K562 (cell line): ENCODE data around the gene ADK. TPM values are rescaled to one million over a fixed set of nuclear protein-coding genes. Genes with fewer than 3 reads are reported as not detected.

Experiments
- ATAC-seq: fragments of 200-7000 bp; cut with Tn5 transposase; 3 replicates; pipeline ENCODE4 v1.9.1; 2020; ENCODE audit warnings: moderate library complexity
- BruUV-seq: library from RNA; stranded (reverse); fragments of 400-500 nt; replicated peaks from 2 replicates; lab custom pipeline; 2021; lab: Mats Ljungman, UMichigan
- CTCF ChIA-PET: fragments of 300-600 bp; formaldehyde crosslinking; extraction: SDS; loops from one replicate; lab custom pipeline; 2021; ENCODE audit warnings: low intra/inter-chr PET ratio; lab: Yijun Ruan, JAX
- POLR2A ChIA-PET: fragments of 300-600, 350-650 bp; sonication (Branson Sonifier 250); formaldehyde crosslinking; extraction: SDS; loops from one replicate; lab custom pipeline; 2021; ENCODE audit warnings: antibody characterized with exemption, inconsistent platforms; lab: Yijun Ruan, JAX
- DNase-seq, 4 experiments: peaks; one replicate each; pipeline versions ENCODE4 v3.0.0 to v3.0.0-alpha.2; 2011 to 2018; ENCODE audit warnings: low spot score in 3 of 4, mixed read lengths in 3 of 4; ENCODE audit errors: extremely low read depth in 1 of 4
- FAIRE-seq: peaks from 2 replicates; lab custom pipeline; 2011; peaks lifted over from hg19 to GRCh38; lab: Jason Lieb, UNC
- H2AFZ ChIP-seq: 2 replicates; pipeline ENCODE4 v1.6.0; 2011; ENCODE audit warnings: low read depth, low read length, control low read depth, inconsistent platforms
- H3K27ac ChIP-seq: fragments of 200-600 bp; 3 replicates; pipeline ENCODE4 v1.8.0; 2011; ENCODE audit warnings: low read depth, mild to moderate bottlenecking, control low read depth, inconsistent platforms, low read length, moderate library complexity, mixed read lengths; ENCODE audit errors: extremely low read depth
- H3K27me3 ChIP-seq, 2 experiments: fragments of 300-600 bp in 1 of 2; 2 replicates in 1 of 2; 3 replicates in 1 of 2; pipeline versions ENCODE4 v1.6.0 to v1.8.0; 2011; ENCODE audit warnings: inconsistent platforms in 2 of 2, low read length in 2 of 2, mild to moderate bottlenecking in 1 of 2, mixed read lengths in 1 of 2, moderate library complexity in 1 of 2; ENCODE audit not compliant: control insufficient read depth in 2 of 2, insufficient read depth in 2 of 2
- H3K36me3 ChIP-seq: fragments of 300-600 bp; 3 replicates; pipeline ENCODE4 v1.8.0; 2011; ENCODE audit warnings: mild to moderate bottlenecking, low read length, inconsistent platforms; ENCODE audit not compliant: control insufficient read depth, insufficient read depth
- H3K4me1 ChIP-seq, 2 experiments: fragments of 200-600 bp in 1 of 2; replicated peaks in 1 of 2; 2 replicates in 1 of 2; 3 replicates in 1 of 2; pipeline versions ENCODE4 v1.5.1 to v1.8.0; 2011; ENCODE audit warnings: inconsistent platforms in 2 of 2, low read length in 2 of 2, mild to moderate bottlenecking in 1 of 2, mixed read lengths in 1 of 2, moderate library complexity in 1 of 2; ENCODE audit not compliant: control insufficient read depth in 2 of 2, insufficient read depth in 2 of 2
- H3K4me2 ChIP-seq: 2 replicates; pipeline ENCODE4 v1.6.1; 2011; ENCODE audit warnings: low read length, control low read depth, inconsistent platforms, mixed read lengths; ENCODE audit not compliant: insufficient read depth
- H3K4me3 ChIP-seq: fragments of 200-600 bp; sonication (generic), shearing (Covaris generic); 2 replicates; pipeline ENCODE4 v1.5.1; 2016; ENCODE audit warnings: control low read depth, inconsistent platforms
- H3K79me2 ChIP-seq: fragments of 200-600 bp; 3 replicates; pipeline ENCODE4 v1.8.0; 2011; ENCODE audit warnings: low read length, inconsistent platforms; ENCODE audit not compliant: control insufficient read depth, insufficient read depth
- H3K9ac ChIP-seq, 2 experiments: 2 replicates each; pipeline versions ENCODE4 v1.6.0 to v1.6.1; 2011; ENCODE audit warnings: low read depth in 2 of 2, low read length in 2 of 2, control low read depth in 1 of 2, inconsistent platforms in 1 of 2, mild to moderate bottlenecking in 1 of 2, mixed read lengths in 1 of 2; ENCODE audit not compliant: insufficient read depth in 1 of 2
- H3K9me1 ChIP-seq: one replicate; pipeline ENCODE4 v1.6.0; 2011; ENCODE audit warnings: inconsistent platforms, mild to moderate bottlenecking, low read length, moderate library complexity; ENCODE audit not compliant: control insufficient read depth, insufficient read depth
- H3K9me3 ChIP-seq: replicated peaks from 2 replicates; pipeline ENCODE4 v1.5.1; 2011; ENCODE audit warnings: low read depth, low read length, inconsistent platforms; ENCODE audit not compliant: control insufficient read depth, insufficient read depth
- H4K20me1 ChIP-seq: replicated peaks from 2 replicates; pipeline ENCODE4 v1.6.1; 2011; ENCODE audit warnings: low read length, inconsistent platforms, mixed read lengths; ENCODE audit not compliant: control insufficient read depth, insufficient read depth
- EZH2 ChIP-seq: IDR thresholded peaks from 2 replicates; pipeline ENCODE4 v1.6.1; 2012; ENCODE audit warnings: low read depth, mild to moderate bottlenecking, inconsistent platforms, low read length, borderline replicate concordance
- POLR2B ChIP-seq: fragments of 450-650 bp; IDR thresholded peaks from 2 replicates; pipeline ENCODE4 v1.6.1; 2018; ENCODE audit warnings: low read depth; ENCODE audit not compliant: partially characterized antibody
- TCF7 ChIP-seq: sonication (generic); IDR thresholded peaks from 2 replicates; pipeline ENCODE4 v1.6.1; 2016; ENCODE audit warnings: antibody characterized with exemption, borderline replicate concordance
- U2AF1 ChIP-seq: fragments of 200-400 bp; formaldehyde crosslinking; optimal IDR thresholded peaks from 2 replicates; pipeline ENCODE3; 2017; ENCODE audit warnings: mild to moderate bottlenecking, low read depth, low read length, moderate library complexity
- XRCC4 ChIP-seq: IDR thresholded peaks from one replicate; pipeline ENCODE4 v1.6.1; 2011; ENCODE audit not compliant: insufficient read depth, insufficient read length; ENCODE audit errors: extremely low read depth
- WGBS: fragments of 100-300 bp; shearing (Covaris generic); methylation state at CpG from one replicate; pipeline ENCODE4 v1.1.6; 2016; ENCODE audit warnings: low coverage, mixed read lengths; ENCODE audit not compliant: insufficient coverage; ENCODE audit errors: missing lambda C conversion rate; 5-methylcytosine and 5-hydroxymethylcytosine counted together
- in situ Hi-C: fragments of 300-500 bp; cut with MboI; formaldehyde crosslinking; loops from 4 replicates; pipeline ENCODE4 v1.15.0; 2018; ENCODE audit warnings: inconsistent platforms, mixed read lengths
- intact Hi-C: fragments of 100-400 bp; cut with micrococcal nuclease; formaldehyde crosslinking; loops from 2 replicates; pipeline ENCODE4 v1.14.2; 2022
- polyA plus RNA-seq, 8 experiments: library from polyadenylated mRNA; depleted of rRNA in 4 of 8; stranded (reverse) in 5 of 8; unstranded in 3 of 8; fragments of >200 nt; fragmentation: Nextera tagmentation in 2 of 8; fragmentation: Illumina TruSeq in 1 of 8; extraction: Ambion mirVana in 2 of 8; extraction: Trizol in 1 of 8; gene quantifications; 2 replicates each; pipeline versions ENCODE4 v1.2.1 to v1.2.3, GENCODE V29; 2011 to 2014; ENCODE audit warnings: inconsistent platforms in 1 of 8, missing spikeins in 1 of 8
- total RNA-seq, 7 experiments: library from RNA; depleted of rRNA in 6 of 7; stranded (reverse); fragments of >200 nt in 6 of 7; fragmentation: Illumina TruSeq in 2 of 7; extraction: Trizol in 2 of 7; gene quantifications; 2 replicates each; pipeline versions ENCODE4 v1.2.1 to v1.2.3, GENCODE V29; 2011 to 2021; ENCODE audit warnings: low replicate concordance in 1 of 7
- TF ChIP-seq, protein P1 (sequence below), 2 experiments: fragments of 450-650 bp in 1 of 2; sonication (generic) in 1 of 2; formaldehyde crosslinking; conservative IDR thresholded peaks; 2 replicates each; pipeline versions ENCODE4 v1.4.0 to v1.8.1; 2020 to 2022; ENCODE audit warnings: mild to moderate bottlenecking in 1 of 2, missing genetic modification reagents in 1 of 2

ADK gene
- total and polyA plus RNA-seq, 9 of the 15 experiments (the other 6 are each of a cell fraction or from before 2014, with no cell fraction given), result 54.2 to 97.8 (median 73.6) TPM

DNA sequence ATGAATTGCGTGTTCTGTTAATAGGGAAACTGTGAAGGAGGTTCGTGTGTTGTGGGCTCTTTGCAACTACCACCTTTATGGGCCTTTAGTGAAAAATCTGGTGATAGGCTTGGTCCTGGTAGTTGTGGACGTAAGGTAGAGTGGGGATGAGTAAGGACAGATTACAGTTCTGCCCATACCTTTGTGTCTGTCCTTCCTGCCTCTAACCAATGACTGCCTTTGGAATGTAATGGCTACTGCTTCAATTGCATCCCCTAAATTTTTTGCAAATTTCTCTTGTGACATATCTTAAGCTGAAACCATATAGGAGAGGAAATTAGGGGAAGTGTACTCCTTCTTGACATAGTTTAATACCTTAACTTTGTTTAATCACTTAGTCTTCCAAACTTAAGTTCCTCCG lies 82.3 kb downstream of the ADK start:
- H3K9ac ChIP-seq, result no peak overlapping the region
- H3K9me3 ChIP-seq, result no peaks in the 10 kb centered on the region
- no peak overlapping the region for H3K4me2 ChIP-seq
- H3K9me1 ChIP-seq, result no peaks in the 10 kb centered on the region
- H2AFZ ChIP-seq, result no peak overlapping the region
- ATAC-seq (no peak), DNase-seq (no peak), FAIRE-seq (no peak)
- ChIA-PET CTCF (interaction anchor here (1.4 kb wide), 1 partner anchor 130 kb away, joined by 3 read pairs; no protein-coding TSS in a partner anchor), POLR2A (interaction anchor here (0.6 kb wide), 1 partner anchor 100 kb away, joined by 3 read pairs; no protein-coding TSS in a partner anchor)
- WGBS, result 84% methylated on average over 4 of the region's 4 CpGs
- H3K4me3 ChIP-seq, result no peak overlapping the region
- BruUV-seq, result no TSS peak
- intact Hi-C loops (loop anchor here (5.0 kb wide), 1 partner anchor 81 kb away; the partner anchor contains the start of genes ADK and AP3M1), in situ Hi-C loops (loop anchor here (10.0 kb wide), 1 partner anchor 348 kb away; no protein-coding TSS in a partner anchor)
- TF ChIP-seq EZH2 (no peak), TCF7 (no peak), U2AF1 (no peak), POLR2B (no peak), XRCC4 (no peak)
- TF ChIP-seq, protein P1, sequence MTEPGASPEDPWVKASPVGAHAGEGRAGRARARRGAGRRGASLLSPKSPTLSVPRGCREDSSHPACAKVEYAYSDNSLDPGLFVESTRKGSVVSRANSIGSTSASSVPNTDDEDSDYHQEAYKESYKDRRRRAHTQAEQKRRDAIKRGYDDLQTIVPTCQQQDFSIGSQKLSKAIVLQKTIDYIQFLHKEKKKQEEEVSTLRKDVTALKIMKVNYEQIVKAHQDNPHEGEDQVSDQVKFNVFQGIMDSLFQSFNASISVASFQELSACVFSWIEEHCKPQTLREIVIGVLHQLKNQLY (CRISPR knock-in tag; conservative IDR thresholded peaks at IDR 0.05), result no peak
- H3K36me3 ChIP-seq, result peaks cover 4% of the 10 kb centered on the region; the same call in 2 of the 3 replicates
- H3K4me1 ChIP-seq, result peaks cover 0 to 5% of the 10 kb centered on the region in 2 experiments; a peak in 3 of 5 replicates
- no peak overlapping the region for H3K27ac ChIP-seq
- no peaks in the 10 kb centered on the region for H4K20me1 ChIP-seq
- H3K79me2 ChIP-seq, result peaks cover 10% of the 10 kb centered on the region; the same call in 2 of the 3 replicates
- no peaks in the 10 kb centered on the region for H3K27me3 ChIP-seq
